ENCODE results near the gene CASTOR1.
A peak's percentile ranks its signal among the peaks of the same experiment; 100 is the strongest.

Gene CASTOR1

GRCh38 chr22:30296833-30297232 lies 7.5 kb upstream of the CASTOR1 start:
- Mint-ChIP-seq H3K4me3 (no peak overlapping the region), H3K27ac (peak overlapping the region; percentile 93), H3K4me1 (peaks cover 67% of the 10 kb centered on the region), H3K27me3 (no peaks in the 10 kb centered on the region), H3K36me3 (peaks cover 1% of the 10 kb centered on the region), H3K9me3 (no peaks in the 10 kb centered on the region)

GRCh38 chr22:30296324-30296723 lies 7.0 kb upstream of the CASTOR1 start:
- no peaks in the 10 kb centered on the region for H3K9me3 Mint-ChIP-seq
- peak overlapping the region; percentile 26 for H3K4me3 Mint-ChIP-seq
- no peaks in the 10 kb centered on the region for H3K27me3 Mint-ChIP-seq
- peak overlapping the region; percentile 93 for H3K27ac Mint-ChIP-seq
- peaks cover 65% of the 10 kb centered on the region for H3K4me1 Mint-ChIP-seq
- H3K36me3 Mint-ChIP-seq: peaks cover 1% of the 10 kb centered on the region

DNA sequence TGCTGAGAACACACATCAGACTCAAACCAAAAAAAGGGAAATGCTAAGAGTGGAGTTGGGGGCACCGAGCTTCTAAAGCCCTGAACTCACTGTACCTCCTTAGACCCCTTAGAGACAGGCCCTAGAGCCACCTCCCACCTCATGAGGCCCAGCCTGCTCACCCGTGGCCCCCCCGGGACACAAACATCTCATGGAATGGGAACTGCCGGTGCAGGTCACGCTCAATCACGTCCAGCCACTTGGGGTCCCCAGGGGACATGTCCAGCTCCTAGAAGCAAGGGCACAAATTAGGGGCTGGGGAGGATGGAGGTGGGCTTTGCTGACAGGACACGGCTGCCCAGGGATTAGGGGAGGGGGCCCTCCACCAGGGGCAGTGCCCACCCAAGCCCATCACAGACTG lies 6.3 kb upstream of the CASTOR1 start:
- H3K4me1 Mint-ChIP-seq: peaks cover 64% of the 10 kb centered on the region
- H3K4me3 Mint-ChIP-seq: no peak overlapping the region
- no peaks in the 10 kb centered on the region for H3K9me3 Mint-ChIP-seq
- no peaks in the 10 kb centered on the region for H3K27me3 Mint-ChIP-seq
- peaks cover 1% of the 10 kb centered on the region for H3K36me3 Mint-ChIP-seq
- H3K27ac Mint-ChIP-seq: peak overlapping the region; percentile 79

- Mint-ChIP-seq H3K27me3 (no peaks in the 10 kb centered on the region), H3K9me3 (no peaks in the 10 kb centered on the region), H3K4me3 (no peak overlapping the region), H3K27ac (no peak overlapping the region), H3K36me3 (peaks cover 1% of the 10 kb centered on the region), H3K4me1 (peaks cover 64% of the 10 kb centered on the region)
Measured at GRCh38 chr22:30294830-30295229, 5.5 kb upstream of the CASTOR1 start.

DNA sequence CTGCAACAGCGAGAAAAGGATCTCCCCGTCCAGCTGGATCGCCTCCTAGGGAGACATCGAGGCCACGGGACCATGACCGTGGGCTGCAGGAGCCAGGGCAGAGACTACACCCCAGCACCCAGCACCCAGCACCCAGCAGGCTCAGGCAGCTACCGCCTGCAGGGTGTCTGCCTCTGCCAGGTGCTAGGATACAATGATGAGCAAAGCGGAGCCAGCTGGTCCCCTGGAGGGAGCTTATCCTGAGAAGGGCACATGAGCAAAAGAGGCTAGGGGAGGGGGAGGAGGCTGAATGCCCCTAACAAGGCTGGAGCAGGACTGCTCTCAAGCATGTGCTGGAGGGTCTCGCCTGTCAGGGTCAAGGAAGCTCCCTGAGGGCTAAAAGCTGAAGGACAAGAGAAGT lies 4.8 kb upstream of the CASTOR1 start:
- Mint-ChIP-seq H3K27ac (peak overlapping the region; percentile 59), H3K4me1 (peaks cover 63% of the 10 kb centered on the region)

GRCh38 chr22:30293026-30293425 lies 3.7 kb upstream of the CASTOR1 start:
- Mint-ChIP-seq H3K4me3 (no peak overlapping the region), H3K36me3 (no peaks in the 10 kb centered on the region), H3K9me3 (no peaks in the 10 kb centered on the region), H3K4me1 (peaks cover 58% of the 10 kb centered on the region), H3K27ac (peak overlapping the region; percentile 65), H3K27me3 (no peaks in the 10 kb centered on the region)

More for the DNA sequence above, 4.8 kb upstream of the CASTOR1 start:
- Mint-ChIP-seq H3K4me3 (no peak overlapping the region), H3K27me3 (no peaks in the 10 kb centered on the region), H3K9me3 (no peaks in the 10 kb centered on the region), H3K36me3 (no peaks in the 10 kb centered on the region)

GRCh38 chr22:30292069-30292970 lies 3.0 kb upstream of the CASTOR1 start:
- Mint-ChIP-seq H3K27me3 (no peaks in the 10 kb centered on the region), H3K9me3 (no peaks in the 10 kb centered on the region), H3K27ac (peak overlapping the region; percentile 23), H3K4me3 (no peak overlapping the region), H3K4me1 (peaks cover 55% of the 10 kb centered on the region), H3K36me3 (no peaks in the 10 kb centered on the region)

- peak overlapping the region; percentile 23 for H3K27ac Mint-ChIP-seq
- peaks cover 50% of the 10 kb centered on the region for H3K4me1 Mint-ChIP-seq
- no peaks in the 10 kb centered on the region for H3K27me3 Mint-ChIP-seq
- H3K4me3 Mint-ChIP-seq: no peak overlapping the region
- H3K36me3 Mint-ChIP-seq: no peaks in the 10 kb centered on the region
- no peaks in the 10 kb centered on the region for H3K9me3 Mint-ChIP-seq
Measured at GRCh38 chr22:30291058-30291892, 2.0 kb upstream of the CASTOR1 start.

DNA sequence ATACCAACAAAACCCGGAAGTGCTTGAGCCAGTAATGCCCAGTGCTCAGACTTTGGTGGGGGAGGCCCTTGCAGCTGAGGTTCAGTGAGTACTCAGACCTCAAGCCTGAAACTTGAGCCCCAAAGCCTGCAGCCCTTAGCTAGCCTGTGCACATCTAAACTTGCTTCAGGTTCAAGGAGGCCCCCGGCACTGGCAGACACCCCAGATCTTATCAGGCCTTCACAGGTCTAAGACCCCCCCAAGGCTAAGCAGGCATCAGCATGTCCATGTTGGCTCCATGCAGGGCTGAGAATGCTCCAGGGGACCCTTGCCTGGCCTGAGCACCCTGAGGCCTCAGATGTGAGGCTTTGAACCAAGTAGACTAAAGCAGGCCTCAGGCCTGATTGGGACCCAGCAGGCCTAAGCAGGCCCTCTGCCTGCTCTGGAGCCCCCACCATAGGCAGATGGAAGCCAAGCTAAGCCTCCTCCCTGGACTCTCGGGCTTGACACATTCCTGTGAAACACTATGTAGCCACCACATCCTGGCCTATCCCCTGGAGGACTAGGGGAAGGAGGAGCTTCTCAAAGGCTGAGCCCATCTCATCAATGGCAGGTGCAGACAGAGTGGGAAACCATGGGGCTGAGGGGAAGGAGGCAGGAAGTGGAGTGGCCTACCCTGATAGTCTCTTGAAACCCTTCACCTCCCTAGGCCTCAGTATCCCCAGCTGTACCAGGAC lies 1.2 kb upstream of the CASTOR1 start:
- Mint-ChIP-seq H3K36me3 (no peaks in the 10 kb centered on the region), H3K27ac (peak overlapping the region; percentile 30), H3K9me3 (no peaks in the 10 kb centered on the region), H3K4me3 (peak overlapping the region; percentile 90), H3K27me3 (no peaks in the 10 kb centered on the region), H3K4me1 (peaks cover 43% of the 10 kb centered on the region)

DNA sequence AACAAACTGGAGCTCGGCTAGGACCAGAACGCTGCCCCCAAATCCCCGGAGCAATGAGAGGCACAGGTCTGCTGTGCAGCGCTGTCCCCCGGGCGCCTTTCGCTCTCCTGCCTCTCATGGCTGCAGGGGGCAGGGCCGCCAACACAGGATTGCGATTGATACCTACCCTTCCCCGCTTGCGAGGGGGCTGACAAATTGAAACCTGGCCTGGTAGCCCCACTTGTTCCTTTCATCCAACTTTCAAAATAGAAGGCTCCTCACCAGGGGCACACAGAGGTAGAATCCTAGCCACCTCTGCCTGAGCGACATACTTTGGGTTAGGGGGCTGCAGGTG lies 642 bp upstream of the CASTOR1 start:
- Mint-ChIP-seq H3K4me1 (peaks cover 39% of the 10 kb centered on the region), H3K27ac (peak overlapping the region; percentile 95), H3K27me3 (no peaks in the 10 kb centered on the region), H3K36me3 (peaks cover 1% of the 10 kb centered on the region), H3K9me3 (no peaks in the 10 kb centered on the region), H3K4me3 (peak overlapping the region; percentile 90)

DNA sequence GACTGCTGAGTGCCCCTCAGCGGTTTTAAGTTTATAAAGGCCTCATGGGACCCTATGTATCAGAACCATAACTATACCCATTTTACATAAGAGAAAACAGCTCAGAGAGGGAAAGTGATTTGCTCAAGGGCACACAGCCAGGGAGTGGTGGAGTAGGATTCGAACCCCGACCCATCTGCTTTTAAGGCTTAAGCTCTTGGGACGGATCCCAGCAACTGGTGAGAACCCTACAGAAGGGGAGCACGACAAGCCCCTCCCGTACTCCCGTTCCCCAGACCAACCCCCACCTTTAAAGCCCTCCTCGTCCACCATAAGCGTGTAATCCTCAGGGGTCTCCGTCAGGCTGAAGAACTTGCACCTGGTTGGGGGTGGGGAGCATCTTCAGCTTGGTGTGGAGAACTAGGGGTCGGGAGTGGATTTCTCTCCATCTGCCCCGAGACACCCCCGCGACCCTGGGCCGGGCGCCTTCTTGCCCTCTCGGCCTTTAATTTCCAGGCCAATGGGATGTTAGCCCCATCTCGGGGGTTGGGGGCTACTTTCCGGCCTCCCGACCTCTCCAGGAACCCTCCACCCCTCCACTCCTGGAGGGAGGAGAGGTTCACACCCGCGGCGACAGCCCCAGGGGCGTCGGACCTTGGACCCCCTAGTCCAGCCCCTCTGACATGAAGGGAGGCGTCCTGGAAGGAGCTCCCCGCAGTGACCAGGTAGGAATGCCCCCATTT lies 725 bp downstream of the CASTOR1 start:
- no peaks in the 10 kb centered on the region for H3K9me3 Mint-ChIP-seq
- H3K4me3 Mint-ChIP-seq: peak overlapping the region; percentile 90
- peaks cover 3% of the 10 kb centered on the region for H3K36me3 Mint-ChIP-seq
- H3K4me1 Mint-ChIP-seq: peaks cover 35% of the 10 kb centered on the region
- H3K27me3 Mint-ChIP-seq: no peaks in the 10 kb centered on the region
- no peak overlapping the region for H3K27ac Mint-ChIP-seq

- Mint-ChIP-seq H3K27me3 (no peaks in the 10 kb centered on the region), H3K9me3 (no peaks in the 10 kb centered on the region), H3K36me3 (peaks cover 3% of the 10 kb centered on the region), H3K4me3 (peak overlapping the region; percentile 90), H3K4me1 (peaks cover 41% of the 10 kb centered on the region), H3K27ac (no peak overlapping the region)
Measured at GRCh38 chr22:30287648-30288418, 1.5 kb downstream of the CASTOR1 start.

DNA sequence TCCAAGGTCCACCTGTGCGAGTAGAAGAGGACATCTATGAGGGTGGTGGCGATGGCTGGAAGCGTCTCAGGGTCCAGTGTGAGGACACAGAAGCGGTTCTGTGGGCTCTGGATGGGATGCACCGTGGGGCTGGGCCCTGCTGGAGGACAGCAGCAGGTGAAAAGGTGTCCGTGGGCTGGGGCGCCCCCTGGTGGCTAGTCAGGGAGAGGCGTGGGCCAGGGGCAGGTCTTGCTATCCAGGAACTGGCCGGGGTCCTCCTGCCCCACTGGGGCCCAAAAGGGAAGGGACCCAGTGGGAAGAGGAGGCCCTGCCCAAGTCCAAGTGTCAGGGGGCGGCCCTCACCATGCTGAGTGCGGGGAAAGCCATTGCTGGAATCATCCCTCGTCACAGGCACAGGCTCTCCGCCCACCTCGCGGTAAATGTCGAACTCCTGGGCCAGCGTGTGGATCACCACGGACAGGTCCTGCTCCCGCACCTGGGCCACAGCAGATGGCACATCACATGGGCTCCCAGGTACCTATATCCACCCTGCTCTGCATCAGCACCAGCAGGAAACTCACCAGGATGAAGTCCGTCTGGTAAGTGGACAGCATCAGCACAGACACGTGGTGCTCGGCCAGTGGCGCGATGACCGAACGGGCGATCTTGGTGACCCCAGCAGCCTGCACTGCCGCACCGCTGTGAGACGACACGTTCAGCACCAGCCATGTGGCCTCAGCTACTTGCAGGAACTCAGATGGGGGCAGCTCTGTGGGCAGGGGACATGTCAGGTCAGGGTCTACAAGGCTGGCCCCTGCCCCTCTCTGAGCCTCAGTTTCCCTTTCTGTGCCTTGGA lies 2.3 kb downstream of the CASTOR1 start:
- peak overlapping the region; percentile 8 for H3K27ac Mint-ChIP-seq
- no peaks in the 10 kb centered on the region for H3K27me3 Mint-ChIP-seq
- no peak overlapping the region for H3K4me3 Mint-ChIP-seq
- H3K4me1 Mint-ChIP-seq: peaks cover 48% of the 10 kb centered on the region
- no peaks in the 10 kb centered on the region for H3K9me3 Mint-ChIP-seq
- peaks cover 3% of the 10 kb centered on the region for H3K36me3 Mint-ChIP-seq

GRCh38 chr22:30286331-30286730 lies 3.0 kb downstream of the CASTOR1 start:
- Mint-ChIP-seq H3K4me1 (peaks cover 46% of the 10 kb centered on the region), H3K4me3 (no peak overlapping the region)

More at GRCh38 chr22:30286331-30286730, 3.0 kb downstream of the CASTOR1 start:
- H3K27me3 Mint-ChIP-seq: no peaks in the 10 kb centered on the region
- H3K9me3 Mint-ChIP-seq: no peaks in the 10 kb centered on the region
- H3K36me3 Mint-ChIP-seq: peaks cover 3% of the 10 kb centered on the region
- H3K27ac Mint-ChIP-seq: peak overlapping the region; percentile 8
